Dermis blood vessel endothelial cell (primary cell): ENCODE measurements around the gene SERTAD2. TPM values are rescaled to one million over a fixed set of nuclear protein-coding genes. Genes with fewer than 3 reads are reported as not detected.

Experiments used
- DNase-seq: peaks from one replicate; pipeline ENCODE4 v3.0.0; 2010
- total RNA-seq: library from RNA; depleted of rRNA; stranded (reverse); fragments of >200 nt; gene quantifications from 2 replicates; pipeline ENCODE4 v1.2.3, GENCODE V29; 2014

The SERTAD2 gene
- total RNA-seq, 1 donor from 2014 or later, result 6.6 TPM

DNA sequence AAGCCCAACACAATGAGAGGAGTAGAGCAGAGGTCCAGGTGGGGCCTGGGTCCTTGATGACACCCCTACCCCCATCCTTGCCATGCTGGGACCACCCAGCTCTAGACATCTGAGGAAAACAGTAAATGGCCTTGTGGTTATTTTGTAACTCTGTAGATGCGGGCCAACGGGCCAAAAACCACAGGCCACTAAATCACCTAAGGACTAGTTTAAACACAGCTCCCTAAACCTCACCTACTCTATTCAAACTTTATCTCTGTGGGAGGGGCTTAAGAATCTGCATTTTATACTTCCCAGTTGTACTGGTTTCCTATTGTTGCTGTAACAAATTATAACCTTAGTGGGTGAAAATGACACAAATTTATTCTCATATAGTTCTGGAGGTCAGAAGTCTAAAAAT is 19.0 kb upstream of the SERTAD2 start:
- DNase-seq, result no peak

DNA sequence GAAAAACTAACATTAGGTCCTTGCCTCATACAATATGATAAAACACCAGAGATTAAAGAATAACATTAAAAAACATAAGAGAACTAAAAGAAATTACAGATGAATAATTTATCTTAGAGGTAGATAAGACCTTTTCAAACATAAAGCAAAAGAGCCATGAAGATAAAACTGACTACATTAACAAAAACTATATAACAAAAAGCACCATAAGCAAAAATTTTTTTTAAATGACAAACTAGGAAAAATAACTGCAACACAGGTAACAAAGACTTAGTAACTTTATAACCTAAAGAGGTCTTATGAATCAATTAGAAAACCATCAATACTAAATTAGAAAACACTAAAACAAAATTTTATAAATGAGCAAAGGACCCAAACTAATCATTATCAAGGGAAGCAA is 16.3 kb upstream of the SERTAD2 start:
- DNase-seq, result no peak

DNA sequence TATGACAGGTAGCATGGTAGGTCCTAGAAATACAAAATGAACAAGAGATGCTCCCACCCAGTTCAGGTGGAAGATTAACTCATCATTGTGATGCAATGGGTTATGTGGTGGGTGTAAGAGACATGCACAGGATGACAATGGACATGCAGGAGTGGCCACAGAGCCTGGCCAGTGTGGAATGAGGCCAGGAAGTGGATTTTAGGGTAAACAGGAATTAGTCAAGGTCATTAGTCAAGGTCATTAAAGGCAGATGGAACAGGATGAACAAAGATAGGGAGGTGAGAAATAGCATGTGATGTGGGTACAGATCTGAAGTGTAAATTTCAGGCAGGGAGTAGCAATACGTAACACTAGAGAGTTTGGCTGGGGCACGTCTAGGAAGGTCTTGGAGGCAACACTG is 15.6 kb upstream of the SERTAD2 start:
- no peak for DNase-seq

DNA sequence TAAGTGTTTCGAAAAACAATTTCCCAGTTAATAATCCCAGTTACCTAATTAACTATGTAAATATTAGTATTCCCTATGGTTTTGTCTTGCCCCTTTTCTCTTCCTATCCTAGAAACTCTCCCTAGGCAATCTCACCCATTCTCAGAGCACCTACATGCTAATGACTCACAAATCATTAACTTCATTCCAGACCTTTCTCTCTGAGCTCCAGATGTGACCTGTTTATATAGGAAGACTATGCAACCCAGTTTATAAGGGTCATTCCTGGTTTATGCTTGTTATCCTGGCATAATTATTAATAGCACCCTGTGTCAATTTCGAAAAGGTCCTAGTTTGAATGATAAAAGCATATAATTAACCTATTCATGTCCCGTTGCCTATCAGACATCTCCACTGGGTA is 14.8 kb upstream of the SERTAD2 start:
- DNase-seq, result no peak

DNA sequence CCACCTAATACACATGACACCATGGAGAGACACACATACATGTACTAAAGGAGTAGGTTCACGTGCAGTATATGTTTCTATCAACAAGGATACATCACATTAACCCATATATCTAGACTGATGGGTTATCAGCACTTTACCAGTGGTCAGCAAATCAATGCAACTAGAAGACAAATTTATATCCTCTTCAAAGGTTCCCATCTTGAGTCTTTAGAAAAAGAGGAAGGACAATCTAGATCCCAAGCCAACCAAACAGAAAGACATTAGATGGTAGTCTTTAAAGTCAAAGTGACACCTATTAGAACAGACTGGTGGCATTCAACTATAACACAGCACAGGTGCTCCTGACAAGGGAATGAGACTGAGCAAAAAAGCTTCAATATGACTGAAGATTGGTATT is 13.8 kb upstream of the SERTAD2 start:
- DNase-seq, result no peak

DNA sequence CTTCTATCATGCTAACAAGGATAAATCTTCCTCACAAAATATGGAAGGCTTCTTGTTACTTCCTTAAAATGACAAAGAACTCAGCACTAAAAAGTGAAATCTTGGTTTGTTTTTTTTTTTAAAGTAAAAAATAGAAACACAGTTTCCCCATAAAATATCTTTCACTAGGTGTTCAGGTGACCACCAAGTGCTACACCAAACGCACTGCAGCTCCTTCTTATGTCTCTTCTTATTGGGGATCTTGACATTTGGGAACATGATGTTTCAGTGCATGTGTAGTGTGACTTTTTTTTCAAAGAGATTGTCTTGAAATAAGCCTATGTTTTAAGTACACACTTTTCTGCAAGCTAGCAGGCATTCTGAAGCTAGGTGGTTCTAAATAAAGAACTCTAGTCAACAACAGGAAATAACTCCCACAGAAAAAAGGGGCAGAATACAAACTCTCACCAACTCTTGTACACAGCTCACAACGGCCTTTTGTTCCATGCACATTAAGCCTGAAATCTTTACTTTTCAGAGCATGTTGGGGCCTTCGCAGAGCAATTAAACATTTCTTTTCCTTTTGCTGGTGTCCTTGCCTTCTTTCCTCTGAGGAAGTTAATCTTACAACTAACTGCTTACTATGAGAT is 13.2 kb upstream of the SERTAD2 start:
- DNase-seq, result peak; percentile 49

DNA sequence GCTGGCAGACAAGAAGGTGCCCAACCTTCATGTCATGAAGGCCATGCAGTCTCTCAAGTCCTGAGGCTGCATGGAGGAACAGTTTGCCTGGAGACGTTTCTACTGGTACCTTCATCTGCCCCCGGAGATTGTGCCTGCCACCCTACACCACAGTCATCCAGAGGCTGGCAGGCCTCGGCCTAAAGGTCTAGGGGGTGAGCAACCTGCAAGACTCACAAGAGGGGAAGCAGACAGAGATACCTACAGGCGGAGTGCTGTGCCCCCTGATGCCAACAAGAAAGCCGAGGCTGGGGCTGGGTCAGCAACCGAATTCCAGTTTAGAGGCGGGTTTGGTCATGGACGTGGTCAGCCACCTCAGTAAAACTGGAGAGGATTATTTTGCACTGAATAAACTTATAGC is 12.0 kb upstream of the SERTAD2 start:
- DNase-seq, result no peak

DNA sequence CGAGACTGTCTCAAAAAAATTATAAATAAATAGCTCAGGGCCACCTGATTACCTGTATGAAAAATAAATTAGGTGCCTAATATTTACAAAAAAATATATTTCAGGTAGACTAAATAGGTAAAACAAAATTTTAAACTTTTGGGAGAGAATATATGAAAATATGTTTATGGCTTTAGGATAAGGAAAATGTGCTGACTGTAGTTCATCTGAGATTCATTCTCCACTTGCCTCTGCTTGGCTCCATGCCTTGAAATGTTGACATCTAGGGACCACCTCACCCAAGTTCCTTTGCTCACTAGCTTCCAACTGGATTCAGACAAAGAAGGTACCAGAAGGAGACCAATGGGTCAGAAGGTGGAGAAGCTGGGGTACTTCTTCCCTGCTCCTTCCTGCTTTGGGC is 9.7 kb upstream of the SERTAD2 start:
- no peak for DNase-seq

DNA sequence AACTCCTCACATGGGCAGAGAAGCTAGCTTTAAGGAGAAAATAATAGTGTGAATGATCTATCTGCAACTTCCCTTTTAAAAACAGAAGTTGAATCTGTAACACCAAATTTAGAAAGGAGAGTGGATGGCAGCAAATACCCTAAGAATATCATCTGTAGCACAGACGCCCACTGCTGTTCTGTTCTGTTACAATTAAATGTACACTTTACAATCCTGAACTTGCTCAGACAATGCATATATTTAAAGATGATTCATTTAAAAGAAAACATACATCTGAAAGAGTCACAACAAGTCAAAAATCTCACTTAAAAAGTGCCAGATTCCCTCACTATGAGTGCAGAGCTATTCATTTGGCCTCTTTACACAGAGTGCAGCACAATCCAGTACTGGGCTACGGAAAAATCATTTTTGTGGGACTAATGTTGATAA is 8.0 kb upstream of the SERTAD2 start:
- DNase-seq, result peak; percentile 5

DNA sequence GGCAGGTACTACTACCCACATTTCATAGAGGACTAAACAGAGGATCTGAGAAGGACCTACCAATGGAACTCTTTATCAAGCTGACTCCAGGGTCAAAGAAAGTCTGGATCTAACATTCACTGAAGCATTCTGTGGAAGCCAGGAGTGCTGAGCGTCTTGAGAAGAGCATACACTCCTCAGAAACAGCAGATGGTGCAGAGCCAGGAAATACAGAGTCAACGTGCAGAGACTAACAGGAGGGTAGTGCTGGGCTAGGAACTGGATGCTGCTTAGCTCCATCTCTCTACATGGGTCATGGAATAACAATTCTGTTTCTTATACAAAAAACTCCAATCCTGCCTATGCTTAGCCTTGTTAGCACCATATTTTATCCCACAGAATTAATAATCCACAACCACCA is 5.5 kb upstream of the SERTAD2 start:
- DNase-seq, result no peak

DNA sequence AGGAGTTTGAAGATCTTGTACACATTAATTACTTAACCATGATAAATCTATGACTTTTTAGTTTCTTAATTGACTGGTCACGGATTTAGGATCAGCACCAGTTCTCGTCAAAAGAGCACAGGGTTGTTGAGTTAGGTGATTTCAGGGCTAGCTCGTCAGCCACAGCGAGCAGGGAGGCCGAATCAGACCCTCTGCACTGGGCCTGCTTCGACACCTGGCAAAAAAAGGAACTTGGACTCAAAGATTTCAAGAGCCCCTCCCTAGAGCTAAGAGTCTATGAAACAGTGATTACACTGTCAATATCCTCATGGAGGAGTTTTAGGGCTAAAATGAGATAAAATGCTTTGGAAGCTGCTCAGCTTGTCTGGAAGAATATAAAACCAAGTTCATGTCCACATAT is 4.6 kb upstream of the SERTAD2 start:
- DNase-seq, result no peak

DNA sequence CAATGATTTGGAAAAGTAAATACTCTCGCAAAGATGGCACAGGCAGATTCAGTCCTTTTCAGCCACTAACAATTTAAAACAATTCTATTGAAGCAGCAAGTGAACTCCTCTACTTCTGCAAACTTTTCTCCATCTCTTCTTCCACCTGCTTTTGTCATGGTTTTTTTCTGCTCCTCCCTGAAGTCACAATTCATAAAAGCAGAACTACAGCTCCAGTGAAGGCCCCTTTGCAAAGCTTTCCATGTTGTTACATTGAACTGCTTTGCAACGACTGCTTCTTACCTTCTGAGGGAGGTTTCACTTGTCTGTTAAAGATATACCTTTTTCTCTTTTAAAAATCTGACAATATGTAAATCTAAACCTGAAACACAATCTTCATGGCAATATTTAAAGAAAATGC is 3.7 kb upstream of the SERTAD2 start:
- DNase-seq, result no peak

DNA sequence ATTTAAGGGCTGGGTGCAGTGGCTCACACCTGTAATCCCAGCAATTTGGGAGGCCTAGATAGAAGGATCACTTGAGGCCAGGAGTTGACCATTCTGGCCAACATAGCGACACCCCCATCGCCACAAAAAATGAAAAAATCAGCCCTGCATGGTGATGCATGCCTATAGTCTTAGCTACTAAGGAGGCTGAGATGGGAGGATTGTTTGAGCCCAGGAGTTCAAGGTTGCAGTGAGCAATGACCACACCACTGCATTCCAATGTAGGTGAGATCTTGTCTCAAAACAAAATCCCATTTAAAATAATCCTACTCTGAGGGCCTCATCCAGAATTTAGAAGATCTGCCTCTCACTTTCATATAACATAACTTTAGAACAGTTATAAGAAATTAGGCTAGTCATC is 2.7 kb upstream of the SERTAD2 start:
- no peak for DNase-seq

DNA sequence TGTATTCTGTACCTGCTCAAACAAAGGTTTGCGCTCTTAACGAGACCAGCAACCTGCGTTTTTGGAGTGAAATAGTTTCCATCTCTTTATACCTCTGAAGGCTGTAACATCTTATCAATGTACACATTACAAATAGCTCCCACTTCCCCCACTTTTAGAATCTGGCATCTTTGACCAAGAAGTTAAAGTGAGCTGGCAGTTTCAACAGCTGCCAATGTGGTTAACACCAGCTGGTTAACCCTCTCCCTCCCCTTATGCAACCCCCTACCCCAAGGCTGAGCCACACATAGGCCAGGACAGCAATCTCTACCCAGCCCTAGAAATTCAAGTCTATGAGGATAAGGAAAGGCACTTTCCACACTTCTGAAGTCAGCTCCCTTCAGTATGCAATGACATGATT is 2.2 kb upstream of the SERTAD2 start:
- no peak for DNase-seq

DNA sequence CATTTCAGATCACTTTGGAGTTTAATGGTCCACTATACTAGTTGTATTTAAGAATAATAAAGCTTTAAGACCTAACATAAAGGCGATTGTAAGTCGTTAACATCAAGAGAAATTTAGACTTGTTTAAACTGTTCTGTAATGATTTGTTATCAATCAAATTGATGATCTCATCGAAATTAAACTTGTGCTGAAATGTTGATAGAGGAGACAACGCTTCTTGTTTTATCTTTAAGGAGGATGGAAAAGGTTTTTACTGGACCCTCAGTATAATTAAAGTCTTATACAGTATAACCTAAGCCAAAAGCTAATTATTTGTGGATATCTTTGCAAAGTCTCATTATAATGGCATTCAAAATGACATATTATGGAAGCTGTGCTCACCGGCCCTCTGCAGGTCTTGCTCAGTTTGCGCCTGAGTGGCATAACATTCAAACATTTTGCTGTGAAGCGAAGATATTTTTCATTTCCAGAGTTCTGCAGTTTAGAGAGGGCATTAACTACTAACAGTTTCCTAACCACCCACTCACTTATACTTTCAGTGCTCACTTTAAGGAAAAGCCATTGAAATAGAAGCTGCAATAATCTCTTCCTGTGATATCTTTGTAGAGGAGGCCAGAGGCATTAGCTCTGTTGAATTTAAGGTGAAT is 1.4 kb upstream of the SERTAD2 start:
- DNase-seq, result peak; percentile 60

DNA sequence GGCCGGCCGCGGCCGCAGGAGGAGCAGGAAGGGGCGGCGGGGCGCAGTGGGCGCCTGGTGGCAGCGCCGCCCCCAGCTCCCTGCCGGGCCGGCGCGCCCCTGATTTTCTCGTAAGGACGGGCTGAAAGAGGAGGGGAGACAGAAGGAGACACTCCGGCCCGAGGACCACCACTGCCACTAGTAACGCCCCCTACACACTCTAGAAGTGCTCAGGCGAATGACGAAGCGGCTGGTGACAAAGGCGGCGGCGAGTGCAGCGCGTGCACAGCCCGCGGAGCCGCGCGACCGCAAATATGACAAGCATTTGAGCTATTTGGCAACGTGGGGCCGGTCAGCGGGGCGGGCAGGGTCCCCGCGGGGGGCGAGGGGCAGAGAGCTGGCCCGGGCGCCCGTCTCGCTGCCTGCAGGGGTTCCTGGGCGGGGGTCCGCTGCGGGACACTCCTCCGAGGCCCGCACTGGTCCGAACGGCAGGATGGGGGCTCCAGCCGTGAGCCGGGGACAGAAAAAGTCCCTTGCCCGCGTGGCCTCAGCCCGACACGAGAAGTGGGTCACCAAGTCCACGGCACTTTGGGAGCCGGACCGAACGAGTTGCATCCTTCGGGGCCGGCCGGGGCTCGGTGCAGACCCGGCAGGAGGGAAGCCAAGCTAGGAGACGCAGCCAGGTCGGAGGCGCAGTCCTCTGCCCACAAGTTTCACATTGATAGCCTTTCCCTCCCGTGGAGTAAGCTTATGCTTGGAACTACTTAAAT is 524 bp upstream of the SERTAD2 start:
- DNase-seq, result peak; percentile 77

DNA sequence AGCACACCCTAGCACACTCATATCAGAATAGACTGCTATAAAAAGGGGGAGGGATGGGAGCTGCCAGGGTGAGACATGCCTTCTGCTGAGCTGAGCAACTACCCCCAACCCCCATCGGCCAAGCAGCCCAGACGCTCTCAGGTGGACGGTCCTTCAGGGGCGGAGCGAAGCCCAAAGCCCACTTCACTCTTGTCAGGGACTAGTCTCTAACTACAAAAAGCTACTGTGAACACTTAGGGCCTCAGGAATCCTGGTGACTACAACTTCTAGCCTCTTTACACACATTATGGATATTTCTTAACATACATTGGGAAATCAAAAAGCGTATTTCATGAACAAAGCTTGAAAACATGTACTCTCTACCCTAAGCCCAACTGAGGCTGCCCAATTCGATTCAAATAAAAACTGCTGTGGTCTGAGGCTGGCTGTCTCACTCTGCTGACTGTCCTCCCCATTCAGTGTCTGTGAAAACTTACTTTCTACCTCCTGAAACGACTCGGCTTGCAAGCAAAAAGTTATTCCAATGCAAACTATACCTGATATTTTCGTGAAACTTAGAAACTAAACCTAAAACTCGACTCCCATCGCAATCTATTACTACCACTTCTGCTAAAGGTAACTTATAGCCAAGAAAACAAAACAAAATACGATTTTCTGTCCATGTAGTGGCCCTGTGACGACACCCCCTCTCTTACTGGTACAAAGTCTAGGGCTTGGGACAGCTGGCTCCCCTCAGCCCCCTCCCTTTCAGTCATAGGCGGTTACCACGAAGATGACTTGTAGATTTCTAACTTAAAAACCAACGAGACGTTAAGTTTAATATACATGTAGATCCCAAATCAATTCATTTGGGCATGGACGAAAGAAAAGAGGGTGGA is 1.2 kb downstream of the SERTAD2 start:
- DNase-seq, result peak; percentile 68

DNA sequence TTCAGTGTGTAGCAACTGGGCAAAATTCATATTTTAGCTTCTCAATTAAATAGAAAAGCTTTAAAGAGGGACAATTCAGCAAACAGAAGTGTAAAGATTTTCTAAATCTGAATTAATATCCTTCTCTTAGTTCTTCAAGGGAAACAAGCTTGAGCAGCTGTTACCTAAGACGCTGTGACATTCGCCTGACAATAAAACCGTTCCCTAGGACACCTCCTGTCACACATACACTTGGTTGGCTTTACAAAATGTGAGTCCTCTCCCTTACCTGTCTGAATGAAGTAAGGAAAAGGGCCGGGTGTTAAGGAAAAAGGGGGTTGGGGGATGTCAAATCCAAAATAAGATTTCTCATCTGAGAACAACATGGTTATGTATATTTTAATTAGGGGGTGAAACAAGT is 2.1 kb downstream of the SERTAD2 start:
- DNase-seq, result no peak

DNA sequence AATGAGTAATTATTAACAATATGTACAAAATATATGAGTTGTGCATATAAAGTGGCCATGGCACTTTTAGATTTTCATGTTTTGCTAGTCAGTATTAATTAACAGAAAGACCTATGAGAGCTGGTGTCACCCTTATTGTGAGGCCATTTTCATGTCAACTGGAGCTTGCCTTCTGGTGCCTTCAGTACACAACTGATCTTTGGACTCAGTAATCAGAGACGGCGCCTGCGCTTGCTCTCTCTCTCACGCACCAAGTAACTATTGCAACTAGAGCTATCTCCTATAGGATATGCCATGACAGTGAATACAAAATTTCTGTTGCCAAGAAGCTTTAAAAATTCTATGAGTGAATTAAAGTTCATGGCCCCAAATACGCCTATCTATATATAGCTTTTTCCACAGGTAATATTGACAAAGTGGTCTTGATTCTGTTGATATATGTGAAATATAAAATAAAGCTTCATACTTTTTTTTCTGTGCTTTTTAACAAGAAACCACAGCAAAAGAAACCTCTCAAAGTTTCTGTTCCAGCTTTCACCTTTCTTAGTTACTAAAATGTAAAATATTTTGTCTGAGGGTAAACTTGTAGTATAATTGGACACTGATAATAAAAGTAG is 2.9 kb downstream of the SERTAD2 start:
- DNase-seq, result no peak

DNA sequence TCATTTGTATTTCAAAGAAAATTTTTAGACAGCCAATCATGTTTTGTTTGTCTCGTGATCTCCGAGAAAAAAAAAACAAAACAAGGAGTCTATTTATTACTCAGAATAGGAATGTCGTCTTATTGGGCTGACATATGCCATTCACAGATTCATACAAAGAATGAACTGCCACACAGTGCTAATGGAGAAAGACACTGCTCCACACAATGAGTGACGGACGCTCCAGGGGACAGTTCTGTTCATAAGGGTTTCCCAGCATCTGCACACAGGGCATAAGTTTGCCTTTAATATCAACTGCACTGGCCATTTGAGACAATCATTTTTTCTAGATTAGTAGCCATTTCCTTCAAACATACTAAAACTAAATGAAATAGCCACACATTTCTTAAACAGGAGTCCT is 3.4 kb downstream of the SERTAD2 start:
- DNase-seq, result no peak

DNA sequence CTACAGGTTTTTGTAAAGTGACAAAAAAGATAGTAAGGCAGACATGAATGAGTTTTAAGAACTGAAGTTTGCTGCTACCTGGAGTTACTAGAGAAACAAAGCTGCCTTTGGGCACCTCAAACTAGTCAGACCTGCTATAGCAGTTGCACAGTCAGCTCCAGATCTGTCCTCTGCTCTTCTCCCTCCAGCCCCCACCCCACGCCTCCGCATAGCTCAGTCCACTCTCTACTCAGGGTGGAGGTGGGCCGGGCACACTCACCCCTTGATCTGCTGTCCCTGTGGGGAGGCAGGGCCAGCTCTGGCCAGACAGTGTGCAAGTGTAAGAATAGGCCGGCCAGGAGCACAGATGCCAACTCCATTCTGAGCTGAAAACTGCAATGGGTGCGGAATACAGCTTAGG is 4.1 kb downstream of the SERTAD2 start:
- no peak for DNase-seq

DNA sequence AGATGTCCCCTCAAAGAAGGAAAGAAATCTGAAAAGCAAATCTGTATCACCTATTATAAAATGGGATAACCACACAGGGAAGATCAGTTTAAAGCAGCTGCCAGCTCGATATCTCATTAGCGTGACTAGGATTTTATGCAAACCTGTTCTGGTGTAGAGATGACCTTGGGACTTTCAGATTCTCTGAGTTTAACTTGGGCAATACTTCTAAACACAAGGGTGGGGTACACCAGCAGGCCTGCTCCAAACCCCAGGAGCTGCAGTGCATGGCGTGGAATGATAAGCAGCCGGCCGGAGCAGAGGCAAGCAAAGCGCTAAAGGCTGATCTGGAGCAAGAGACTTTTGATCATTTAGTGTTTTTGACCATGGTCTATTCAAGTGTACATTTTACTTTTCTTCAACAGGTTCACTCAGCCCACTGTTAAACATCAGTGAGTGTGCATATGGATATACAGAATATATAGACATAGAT is 4.7 kb downstream of the SERTAD2 start:
- DNase-seq, result no peak
